ENCODE results near the gene INSIG2.
"Not testable (repeated sequence)": the region's sequence is repeated elsewhere in the genome, so short reads cannot be mapped to it uniquely, and the experiment has no call there.

INSIG2 gene

DNA sequence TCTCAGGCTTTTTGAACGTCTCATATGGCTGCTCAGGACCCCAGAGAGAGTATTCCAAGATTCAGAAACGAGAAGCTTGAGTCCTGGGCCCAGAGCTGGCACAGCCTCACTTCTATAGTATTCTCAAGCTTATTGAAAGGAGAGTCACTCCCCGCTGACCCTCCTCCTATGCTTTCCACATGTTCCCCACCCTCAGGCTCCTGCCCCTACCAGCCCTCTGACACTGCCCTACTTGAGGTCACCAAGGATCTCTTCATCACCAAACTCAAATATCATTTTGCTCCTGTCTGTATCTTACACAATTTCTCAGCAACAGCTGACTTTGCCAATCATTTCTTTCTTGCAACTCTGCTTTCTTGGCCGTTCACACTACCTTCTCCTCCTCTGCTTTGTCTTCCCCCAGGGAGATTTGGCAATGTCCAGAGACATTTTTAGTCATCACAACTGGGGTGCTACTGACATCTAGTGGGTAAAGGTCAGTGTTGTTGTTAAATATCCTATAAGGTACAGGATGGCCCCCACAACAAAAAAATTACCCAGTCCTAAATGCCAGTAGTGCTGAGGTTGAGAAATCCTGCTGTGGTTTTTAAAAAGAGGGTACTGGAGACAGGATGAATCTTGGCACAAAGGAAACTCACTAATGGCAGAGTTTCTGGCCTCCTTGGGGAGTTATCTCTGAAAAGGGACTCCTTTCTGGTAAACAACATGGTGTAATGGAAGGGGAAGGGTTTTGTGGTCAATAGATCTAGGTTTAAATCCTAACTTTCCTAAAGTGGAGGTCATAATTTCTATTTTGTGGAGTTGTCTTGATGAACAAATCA is 26.9 kb upstream of the INSIG2 start:
- DNase-seq, result no peak

- no peak for DNase-seq
Observed at GRCh38 chr2:118062048-118062447, 26.2 kb upstream of the INSIG2 start.

DNA sequence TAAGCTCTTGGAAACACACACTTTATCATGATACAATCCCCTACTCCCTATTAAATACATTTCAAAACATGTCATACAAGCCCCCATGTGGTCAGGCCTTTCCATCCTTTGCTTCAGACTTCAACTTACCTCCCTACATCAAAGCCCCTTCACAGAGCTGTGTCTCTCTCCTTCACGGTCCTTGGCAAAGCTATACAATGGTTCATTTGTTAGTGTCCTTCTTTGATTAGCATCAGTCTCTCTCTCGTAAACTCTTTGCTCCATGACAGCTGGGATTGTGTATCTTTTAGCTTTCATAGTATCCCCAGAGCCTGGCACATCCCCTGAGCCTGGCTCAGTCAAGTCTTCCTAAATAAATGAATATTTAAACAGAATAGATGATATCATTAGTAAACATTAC is 25.6 kb upstream of the INSIG2 start:
- DNase-seq, result no peak

- no peak for DNase-seq
Observed at GRCh38 chr2:118065015-118065706, 23.1 kb upstream of the INSIG2 start.

DNA sequence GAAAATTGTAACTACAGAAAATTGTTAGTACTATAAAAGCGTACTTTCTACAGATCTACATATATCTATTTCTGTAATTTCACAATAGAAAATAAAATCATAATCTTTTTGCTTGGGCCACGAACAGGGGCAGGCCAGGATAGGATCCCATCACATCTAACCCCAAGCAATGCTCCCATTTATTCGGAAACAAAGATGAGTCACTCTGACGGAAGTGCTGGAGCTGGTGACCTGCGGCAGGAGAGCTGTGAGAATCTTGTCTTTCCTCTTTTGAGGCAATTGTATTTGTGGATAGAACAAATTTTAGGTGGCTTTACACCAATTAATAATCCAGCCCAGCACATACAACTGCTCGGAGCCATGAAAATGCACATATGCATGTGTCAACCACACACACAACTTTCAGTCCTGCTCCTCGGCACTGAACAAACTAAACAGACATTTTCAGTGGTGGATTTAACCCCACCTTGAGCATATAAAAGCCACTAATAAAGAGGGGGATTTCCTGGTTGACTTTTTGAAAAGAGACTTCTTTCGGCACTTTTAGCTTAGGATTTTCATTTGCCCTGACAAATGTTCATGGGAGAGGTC is 22.3 kb upstream of the INSIG2 start:
- DNase-seq, result no peak

- DNase-seq, result no peak
Observed at GRCh38 chr2:118077636-118078247, 10.5 kb upstream of the INSIG2 start.

DNA sequence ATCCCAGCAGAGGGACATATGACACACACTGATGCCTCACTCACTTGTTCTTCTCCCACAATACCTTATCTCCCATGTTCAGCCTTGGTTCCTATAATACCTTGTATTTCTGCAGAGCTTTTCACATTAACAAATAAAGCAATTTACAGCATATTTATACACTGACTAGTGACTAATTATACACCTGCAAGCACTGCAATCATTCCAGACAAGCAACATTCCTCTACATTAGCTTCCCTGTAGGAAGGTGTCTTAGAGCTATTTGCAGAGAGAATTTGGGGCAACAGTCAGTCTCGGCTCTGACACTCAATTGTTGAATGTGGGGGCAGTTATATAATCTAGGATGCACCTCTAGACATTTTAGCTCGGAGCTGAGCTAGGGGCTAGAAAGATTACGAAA is 9.5 kb upstream of the INSIG2 start:
- no peak for DNase-seq

GRCh38 chr2:118084491-118085089 is 3.7 kb upstream of the INSIG2 start:
- no peak for DNase-seq

- no peak for DNase-seq
Observed at GRCh38 chr2:118085173-118086023, 2.9 kb upstream of the INSIG2 start.

- DNase-seq, result no peak
Observed at GRCh38 chr2:118086024-118086633, 2.1 kb upstream of the INSIG2 start.

DNA sequence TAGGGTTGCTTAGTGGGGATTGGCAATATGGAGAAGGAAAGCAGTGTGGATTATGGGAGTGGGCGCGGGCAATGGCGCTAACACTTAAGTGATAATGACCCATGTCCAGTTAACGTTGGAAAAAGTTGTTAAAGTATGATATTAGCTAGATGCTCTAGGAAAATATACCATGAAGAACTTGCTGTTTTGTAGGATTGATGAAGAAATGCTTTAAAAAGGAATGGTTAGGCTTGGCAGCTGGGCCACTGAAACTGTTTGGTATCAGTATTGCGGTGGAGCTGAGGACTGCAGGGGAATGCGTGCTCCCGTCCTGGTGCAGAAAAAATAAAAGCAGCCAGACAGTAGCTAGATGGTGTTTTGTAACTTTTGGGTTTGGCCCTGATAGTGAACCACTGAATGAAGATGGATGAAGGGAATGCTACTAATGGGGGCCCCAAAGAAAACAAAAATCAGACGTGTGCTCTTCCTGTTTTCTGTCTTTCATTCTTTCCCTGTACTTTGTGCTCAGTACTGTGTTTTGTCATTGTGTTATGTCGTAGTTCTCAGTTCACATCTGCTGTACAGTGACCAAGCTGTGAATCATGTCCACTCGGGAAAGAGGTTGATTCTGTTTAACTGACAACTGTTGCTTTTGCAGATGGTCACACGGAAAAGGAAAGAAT is 999 bp downstream of the INSIG2 start:
- DNase-seq, result peak; percentile 25 to 35

DNA sequence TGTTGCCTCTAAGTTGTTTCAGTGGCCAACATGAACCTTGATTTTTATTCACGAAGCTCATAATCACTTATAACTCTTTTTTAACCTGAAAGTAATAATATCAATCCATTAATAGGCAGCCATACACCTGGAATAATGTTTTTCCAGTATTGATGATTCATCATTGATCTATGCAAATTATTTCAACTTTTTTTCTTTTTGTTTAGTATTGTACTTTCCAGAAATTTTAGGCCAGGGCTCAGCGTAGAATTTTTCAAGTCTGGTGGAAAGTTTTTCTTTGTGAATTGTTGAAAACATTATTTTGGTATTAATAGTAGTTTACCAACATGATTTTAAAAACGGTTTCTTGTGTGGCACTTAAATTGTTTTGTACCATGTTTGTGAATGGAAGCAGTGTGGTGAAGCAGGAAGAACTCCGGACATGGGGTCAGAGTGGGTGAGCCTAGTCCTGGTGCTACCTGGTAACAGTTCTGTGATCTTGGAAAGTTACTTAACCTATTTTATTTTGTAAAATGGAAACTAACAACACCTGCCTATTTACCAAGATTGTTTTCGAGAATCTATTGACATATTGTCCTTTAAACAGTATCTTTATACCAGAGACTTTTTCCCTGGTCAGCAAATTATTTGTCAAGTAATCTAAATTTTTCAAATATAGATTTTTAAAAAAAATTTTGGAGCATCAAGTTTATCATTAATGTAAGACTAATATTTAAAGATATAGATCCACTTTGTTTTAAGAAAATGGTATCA is 2.3 kb downstream of the INSIG2 start:
- DNase-seq, result no peak

DNA sequence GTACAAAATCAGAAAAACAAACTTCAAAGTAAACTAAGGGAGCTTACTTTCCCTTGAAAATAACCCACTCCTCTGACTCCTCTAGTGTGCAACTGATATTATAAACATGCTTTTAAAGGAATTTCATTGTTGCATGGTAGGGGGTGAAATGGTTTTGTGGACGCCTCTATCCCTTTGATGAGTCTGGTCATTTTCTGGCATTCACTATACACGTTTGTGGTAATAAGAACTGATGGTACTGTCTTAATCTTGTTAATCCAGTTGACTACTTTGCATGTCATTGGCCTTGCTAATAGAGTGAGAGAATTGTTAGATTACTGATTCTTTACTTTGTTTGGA is 2.8 kb downstream of the INSIG2 start:
- no peak for DNase-seq

DNA sequence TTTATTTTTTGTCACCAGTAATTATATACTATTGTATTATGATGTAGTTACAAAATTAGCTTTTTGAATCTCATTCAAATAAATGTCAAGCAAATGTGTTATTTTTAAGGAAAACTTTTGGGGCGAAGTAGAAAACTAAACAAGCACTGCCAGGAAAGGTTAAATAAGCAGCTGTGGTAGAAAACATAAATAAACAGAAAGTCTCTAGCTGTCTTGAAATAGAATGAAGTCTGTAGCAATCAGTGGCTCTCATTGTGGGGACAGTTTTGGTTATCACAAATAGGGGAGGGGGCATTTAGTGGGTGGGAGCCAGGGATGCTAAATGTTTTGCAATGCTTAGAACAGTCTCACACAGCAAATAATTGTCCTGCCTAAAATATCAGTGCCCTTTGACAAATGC is 3.4 kb downstream of the INSIG2 start:
- DNase-seq, result no peak

DNA sequence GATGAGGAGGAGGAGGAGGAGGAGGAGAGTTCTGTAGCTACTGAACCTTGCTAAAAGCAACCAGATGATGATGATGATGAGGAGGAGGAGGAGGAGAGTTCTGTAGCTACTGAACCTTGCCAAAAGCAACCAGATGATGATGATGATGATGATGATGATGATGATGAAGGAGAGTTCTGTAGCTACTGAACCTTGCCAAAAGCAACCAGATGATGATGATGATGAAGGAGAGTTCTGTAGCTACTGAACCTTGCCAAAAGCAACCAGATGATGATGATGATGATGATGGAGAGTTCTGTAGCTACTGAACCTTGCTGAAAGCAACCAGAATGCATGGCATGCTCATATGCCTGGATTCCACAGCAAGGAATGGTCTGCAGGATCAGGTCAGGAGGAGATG is 5.8 kb downstream of the INSIG2 start:
- not testable (repeated sequence) for DNase-seq

DNA sequence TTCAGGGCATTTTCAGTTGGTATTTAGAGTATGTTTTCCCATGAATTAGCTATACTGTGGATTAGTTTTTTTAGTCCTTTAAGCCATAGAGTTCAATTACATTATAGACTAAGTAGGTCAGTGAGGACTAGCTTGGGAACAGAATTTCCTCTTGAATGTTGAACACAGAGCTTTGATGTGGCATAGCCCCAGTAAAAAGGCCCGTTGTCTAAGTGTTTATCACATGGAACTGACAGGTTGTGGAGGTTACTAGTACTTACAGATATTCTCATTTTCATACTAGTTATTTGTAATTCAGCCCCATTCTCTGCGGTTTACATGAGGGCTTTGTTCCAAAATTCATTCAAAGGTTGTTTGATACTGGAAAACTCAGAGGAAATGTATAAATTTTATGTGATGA is 6.2 kb downstream of the INSIG2 start:
- no peak for DNase-seq

DNA sequence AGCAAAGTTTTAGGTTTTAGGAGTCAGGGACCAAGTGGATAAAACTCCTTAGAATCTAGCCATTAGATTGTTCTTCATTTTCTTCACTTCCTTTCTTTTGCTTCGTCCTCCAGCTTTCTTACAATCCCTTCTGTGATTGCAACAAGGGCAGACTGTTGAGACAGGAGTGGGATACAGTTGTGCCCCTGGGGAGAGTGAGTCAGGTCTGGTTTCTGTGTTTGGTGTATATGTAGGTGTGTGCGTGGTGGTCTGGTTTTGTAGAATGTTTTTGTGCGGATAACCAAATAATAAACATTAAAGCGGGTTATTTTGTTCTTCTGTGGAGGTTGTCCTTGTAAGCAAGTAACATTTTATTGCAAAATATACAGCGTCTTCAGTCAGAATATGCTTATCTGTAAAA is 7.3 kb downstream of the INSIG2 start:
- DNase-seq, result no peak

- no peak for DNase-seq
Observed at GRCh38 chr2:118097657-118098056, 9.4 kb downstream of the INSIG2 start.

DNA sequence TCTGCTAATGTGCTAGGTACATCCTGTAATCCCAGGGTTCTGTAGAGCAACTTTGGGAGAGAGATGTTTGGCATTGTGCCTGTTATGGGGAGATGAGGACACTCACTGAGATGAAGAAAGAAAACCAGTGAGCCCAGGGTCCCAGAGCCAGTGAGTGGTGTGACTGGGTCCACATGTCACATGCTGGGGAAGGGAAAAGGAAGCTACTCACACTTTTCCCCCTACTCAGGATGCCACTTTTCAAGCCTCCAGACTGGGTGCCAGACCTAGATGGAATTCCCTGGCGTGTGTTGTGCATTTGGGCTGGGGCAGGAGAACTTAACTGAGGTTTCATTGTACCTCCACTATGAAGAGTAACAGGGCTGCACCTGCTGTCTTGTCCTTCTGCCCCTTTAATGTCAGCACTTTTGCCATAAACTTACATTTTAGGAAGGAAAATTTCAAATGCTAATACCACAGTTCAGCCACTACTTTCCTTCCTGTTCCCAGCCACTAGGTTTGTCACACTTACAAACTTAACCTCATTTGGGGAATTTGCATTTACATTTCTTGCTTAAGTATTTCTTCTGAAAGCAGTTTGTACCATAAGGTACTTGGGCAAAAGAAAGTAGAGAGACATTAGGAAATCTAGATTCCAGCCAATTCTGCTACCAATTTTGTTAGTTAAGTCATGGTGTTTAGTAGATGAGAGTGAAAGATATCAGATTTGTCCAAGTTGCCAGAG is 10.2 kb downstream of the INSIG2 start:
- DNase-seq, result no peak

Data from activated T-cell treated with anti-CD3 and anti-CD28 coated beads, Interleukin-2, amount 50 U/mL, for 48 hours (primary cell).